HCT116 (cell line): ENCODE measurements around the gene SLC24A3. TPM values are rescaled to one million over a fixed set of nuclear protein-coding genes. Genes with fewer than 3 reads are reported as not detected.

ENCODE experiments used
- ATAC-seq: fragments of 200-7000 bp; cut with Tn5 transposase; 2 replicates; pipeline ENCODE4 v1.9.1; 2020; ENCODE audit warnings: mild to moderate bottlenecking, moderate library complexity
- BruUV-seq: library from RNA; stranded (reverse); fragments of 400-500 nt; replicated peaks from 2 replicates; lab custom pipeline; 2021; lab: Mats Ljungman, UMichigan
- CTCF ChIA-PET: fragments of 300-600 bp; sonication (Branson Sonifier 250); formaldehyde crosslinking; loops from one replicate; lab custom pipeline; 2021; ENCODE audit warnings: antibody characterized with exemption; lab: Charles Lee
- POLR2A ChIA-PET: fragments of 300-600, 350-600 bp; sonication (Branson Sonifier 250); formaldehyde crosslinking; loops from one replicate; lab custom pipeline; 2021; ENCODE audit warnings: antibody characterized with exemption; lab: Charles Lee
- RAD21 ChIA-PET, 2 experiments: fragments of 300-600 bp; sonication (Branson Sonifier 250); formaldehyde crosslinking; loops; one replicate each; lab custom pipeline; 2023; ENCODE audit warnings: low total read pairs in 2 of 2; ENCODE audit not compliant: uncharacterized antibody in 2 of 2, unreplicated experiment in 2 of 2, low non-redundant PET in 1 of 2; lab: Charles Lee
- DNase-seq: peaks from one replicate; pipeline ENCODE4 v3.0.0-alpha.2; 2010; ENCODE audit warnings: low read depth, low spot score
- H2AFZ ChIP-seq: fragments of 200-600 bp; shearing (Covaris generic), sonication (generic); 2 replicates; pipeline ENCODE4 v1.6.1; 2017; ENCODE audit warnings: low read depth, mixed run types, mixed read lengths, antibody characterized with exemption, low read length; ENCODE audit not compliant: poor library complexity, severe bottlenecking
- H3K27ac ChIP-seq: 2 replicates; pipeline ENCODE4 v1.5.1; 2012; ENCODE audit warnings: low read depth, low read length
- H3K27me3 ChIP-seq: fragments of 200-600 bp; sonication (generic); 2 replicates; pipeline ENCODE4 v1.6.1; 2016; ENCODE audit warnings: mixed run types, low read length, mixed read lengths; ENCODE audit not compliant: insufficient read depth
- H3K36me3 ChIP-seq, 2 experiments: fragments of 200-500 bp in 1 of 2; fragments of 200-600 bp in 1 of 2; sonication (Bioruptor generic) in 1 of 2; sonication (generic) in 1 of 2; 2 replicates each; pipeline versions ENCODE4 v1.5.1 to v1.6.1; 2014 to 2016; ENCODE audit warnings: low read length in 2 of 2, inconsistent platforms in 1 of 2, mixed read lengths in 1 of 2, mixed run types in 1 of 2; ENCODE audit not compliant: insufficient read depth in 2 of 2, control insufficient read depth in 1 of 2
- H3K4me1 ChIP-seq, 2 experiments: fragments of 200-600 bp in 1 of 2; sonication (generic) in 1 of 2; 2 replicates each; pipeline versions ENCODE4 v1.5.1 to v1.6.1; 2012 to 2017; ENCODE audit warnings: low read length in 2 of 2, inconsistent platforms in 1 of 2, mild to moderate bottlenecking in 1 of 2, mixed read lengths in 1 of 2, mixed run types in 1 of 2, moderate library complexity in 1 of 2; ENCODE audit not compliant: insufficient read depth in 2 of 2, control insufficient read depth in 1 of 2
- H3K4me2 ChIP-seq: fragments of 200-600 bp; sonication (generic); 2 replicates; pipeline ENCODE4 v1.6.1; 2017; ENCODE audit warnings: mixed run types, low read length, mixed read lengths
- H3K4me3 ChIP-seq, 2 experiments: fragments of 200-600 bp in 1 of 2; sonication (generic) in 1 of 2; replicated peaks in 1 of 2; 2 replicates each; pipeline ENCODE4 v1.5.1; 2011 to 2016; ENCODE audit warnings: low read length in 2 of 2, control low read depth in 1 of 2, low read depth in 1 of 2, mild to moderate bottlenecking in 1 of 2, mixed read lengths in 1 of 2, mixed run types in 1 of 2
- H3K79me2 ChIP-seq: fragments of 200-600 bp; sonication (generic); 2 replicates; pipeline ENCODE4 v1.6.1; 2017; ENCODE audit warnings: mild to moderate bottlenecking, mixed run types, low read length, moderate library complexity, mixed read lengths; ENCODE audit not compliant: insufficient read depth
- H3K9ac ChIP-seq: fragments of 200-600 bp; sonication (generic); 2 replicates; pipeline ENCODE4 v1.6.1; 2016; ENCODE audit warnings: low read length, mixed read lengths
- H3K9me2 ChIP-seq: fragments of 200-600 bp; sonication (generic), shearing (Covaris generic); 2 replicates; pipeline ENCODE4 v1.6.1; 2017; ENCODE audit warnings: mixed run types, mild to moderate bottlenecking, moderate library complexity; ENCODE audit not compliant: insufficient read depth
- H3K9me3 ChIP-seq, 2 experiments: fragments of 200-500 bp in 1 of 2; fragments of 200-600 bp in 1 of 2; sonication (Bioruptor generic) in 1 of 2; sonication (generic) in 1 of 2; 2 replicates each; pipeline ENCODE4 v1.6.1; 2014 to 2017; ENCODE audit warnings: low read length in 2 of 2, mixed read lengths in 2 of 2, inconsistent platforms in 1 of 2, low read depth in 1 of 2, mild to moderate bottlenecking in 1 of 2, mixed run types in 1 of 2, moderate library complexity in 1 of 2; ENCODE audit not compliant: control insufficient read depth in 1 of 2, insufficient read depth in 1 of 2
- H4K20me1 ChIP-seq: fragments of 200-600 bp; sonication (generic), shearing (Covaris generic); 2 replicates; pipeline ENCODE4 v1.6.1; 2017; ENCODE audit warnings: mixed run types, mild to moderate bottlenecking, moderate library complexity; ENCODE audit not compliant: insufficient read depth
- CEBPB ChIP-seq: IDR thresholded peaks from 2 replicates; pipeline ENCODE4 v1.6.1; 2012; ENCODE audit warnings: low read depth
- CTCF ChIP-seq, 3 experiments: fragments of 200-600 bp in 1 of 3; sonication (generic) in 1 of 3; IDR thresholded peaks in 2 of 3; conservative IDR thresholded peaks in 1 of 3; 2 replicates each; pipeline ENCODE4 v1.5.1; 2012 to 2017; ENCODE audit warnings: low read depth in 2 of 3, low read length in 2 of 3, antibody characterized with exemption in 1 of 3, borderline replicate concordance in 1 of 3, control low read depth in 1 of 3, mild to moderate bottlenecking in 1 of 3, mixed read lengths in 1 of 3, mixed run types in 1 of 3, moderate library complexity in 1 of 3; ENCODE audit not compliant: insufficient read depth in 1 of 3
- EGR1 ChIP-seq: IDR thresholded peaks from 2 replicates; pipeline ENCODE4 v1.6.1; 2012; ENCODE audit warnings: low read depth
- JUND ChIP-seq: IDR thresholded peaks from 2 replicates; pipeline ENCODE4 v1.6.1; 2012
- TCF7L2 ChIP-seq: IDR thresholded peaks from 2 replicates; pipeline ENCODE4 v1.7.0; 2011; ENCODE audit warnings: borderline replicate concordance, inconsistent platforms; ENCODE audit not compliant: insufficient read depth, insufficient read length; ENCODE audit errors: extremely low read depth
- YY1 ChIP-seq: IDR thresholded peaks from 2 replicates; pipeline ENCODE4 v1.6.1; 2011; ENCODE audit warnings: low read length, low read depth, moderate library complexity, mild to moderate bottlenecking; ENCODE audit not compliant: insufficient replicate concordance; ENCODE audit errors: extremely low read depth
- ZFX ChIP-seq: fragments of 450-650 bp; IDR thresholded peaks from 2 replicates; pipeline ENCODE4 v1.6.1; 2017
- intact Hi-C: fragments of 100-400 bp; cut with micrococcal nuclease; formaldehyde crosslinking; loops from 2 replicates; pipeline ENCODE4 v1.10.0; 2022
- total RNA-seq: library from RNA; stranded (reverse); gene quantifications from one replicate; pipeline ENCODE4 v1.2.1, GENCODE V29; 2021; ENCODE audit not compliant: unreplicated experiment
- TF ChIP-seq, protein P1 (sequence below): IDR thresholded peaks from 2 replicates; pipeline ENCODE4 v1.6.1; 2011; ENCODE audit warnings: mild to moderate bottlenecking, low read length, moderate library complexity; ENCODE audit not compliant: insufficient replicate concordance; ENCODE audit errors: extremely low read depth

SLC24A3 gene
- total RNA-seq, 1 experiment from 2014 or later: not detected

DNA sequence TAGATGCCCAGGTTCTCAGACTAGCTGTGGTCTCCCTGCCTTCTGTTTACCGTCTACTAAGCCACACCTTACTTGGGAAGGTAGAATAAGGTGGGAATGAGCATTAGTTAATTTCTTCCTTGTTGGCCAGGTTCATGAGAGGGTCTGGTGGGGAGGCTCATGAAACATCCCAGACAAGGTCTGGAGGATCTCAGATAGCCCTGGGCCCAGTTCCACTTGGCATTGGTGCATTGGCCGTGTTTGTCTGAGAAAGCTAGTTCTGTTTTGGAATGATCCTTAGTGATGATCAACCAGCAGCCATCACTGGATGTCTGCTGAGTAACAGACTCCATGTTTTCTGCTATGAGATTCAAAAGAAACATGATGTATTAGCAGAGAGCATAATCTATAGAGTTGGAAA, 155.1 kb downstream of the SLC24A3 start:
- Histone ChIP-seq H3K4me3 (no peak overlapping the region), H3K9me2 (no peaks in the 10 kb centered on the region), H3K79me2 (no peaks in the 10 kb centered on the region), H3K4me2 (no peak overlapping the region), H3K36me3 (no peaks in the 10 kb centered on the region), H3K9me3 (peaks cover 0 to 8% of the 10 kb centered on the region in 2 experiments; a peak in 1 of 4 replicates), H3K27ac (no peak overlapping the region), H3K9ac (no peak overlapping the region), H2AFZ (no peak overlapping the region), H3K4me1 (no peaks in the 10 kb centered on the region), H4K20me1 (no peaks in the 10 kb centered on the region), H3K27me3 (no peaks in the 10 kb centered on the region)
- no TSS peak for BruUV-seq
- ChIA-PET RAD21 (no interaction called here), CTCF (no interaction called here), POLR2A (no interaction called here)
- ATAC-seq: no peak
- TF ChIP-seq YY1 (no peak), CEBPB (no peak), CTCF (IDR thresholded peaks at IDR 0.05 in 2 of 3, conservative IDR thresholded peaks at IDR 0.05 in 1 of 3; ENCODE audit: borderline replicate concordance in 1 of 3, insufficient read depth in 1 of 3, low read depth in 2 of 3, low read length in 2 of 3) (no peak), ZFX (no peak), EGR1 (no peak), JUND (no peak), TCF7L2 (no peak)
- TF ChIP-seq, protein P1, sequence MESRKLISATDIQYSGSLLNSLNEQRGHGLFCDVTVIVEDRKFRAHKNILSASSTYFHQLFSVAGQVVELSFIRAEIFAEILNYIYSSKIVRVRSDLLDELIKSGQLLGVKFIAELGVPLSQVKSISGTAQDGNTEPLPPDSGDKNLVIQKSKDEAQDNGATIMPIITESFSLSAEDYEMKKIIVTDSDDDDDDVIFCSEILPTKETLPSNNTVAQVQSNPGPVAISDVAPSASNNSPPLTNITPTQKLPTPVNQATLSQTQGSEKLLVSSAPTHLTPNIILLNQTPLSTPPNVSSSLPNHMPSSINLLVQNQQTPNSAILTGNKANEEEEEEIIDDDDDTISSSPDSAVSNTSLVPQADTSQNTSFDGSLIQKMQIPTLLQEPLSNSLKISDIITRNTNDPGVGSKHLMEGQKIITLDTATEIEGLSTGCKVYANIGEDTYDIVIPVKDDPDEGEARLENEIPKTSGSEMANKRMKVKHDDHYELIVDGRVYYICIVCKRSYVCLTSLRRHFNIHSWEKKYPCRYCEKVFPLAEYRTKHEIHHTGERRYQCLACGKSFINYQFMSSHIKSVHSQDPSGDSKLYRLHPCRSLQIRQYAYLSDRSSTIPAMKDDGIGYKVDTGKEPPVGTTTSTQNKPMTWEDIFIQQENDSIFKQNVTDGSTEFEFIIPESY: no peak
- intact Hi-C loops: no loop called here
- DNase-seq: no peak
